IPS DF 6.9 (cell line): ENCODE data around the gene CD300LF.

Source experiments
- DNase-seq: peaks from one replicate; pipeline ENCODE4 v3.0.0-alpha.2; 2013; ENCODE audit warnings: low read depth, low spot score
- H3K27ac ChIP-seq: one replicate; pipeline ENCODE4 v1.5.1; 2013; ENCODE audit warnings: low read length, control low read depth
- H3K27me3 ChIP-seq: 2 replicates; pipeline ENCODE4 v1.6.1; 2013; ENCODE audit warnings: mild to moderate bottlenecking, low read length; ENCODE audit not compliant: control insufficient read depth, insufficient read depth
- H3K36me3 ChIP-seq: 2 replicates; pipeline ENCODE4 v1.6.1; 2013; ENCODE audit warnings: low read length; ENCODE audit not compliant: control insufficient read depth, insufficient read depth
- H3K4me1 ChIP-seq: 2 replicates; pipeline ENCODE4 v1.6.1; 2013; ENCODE audit warnings: low read length; ENCODE audit not compliant: control insufficient read depth, insufficient read depth
- H3K4me3 ChIP-seq: 2 replicates; pipeline ENCODE4 v1.5.1; 2013; ENCODE audit warnings: mild to moderate bottlenecking, low read length
- H3K9me3 ChIP-seq: 2 replicates; pipeline ENCODE4 v1.6.1; 2013; ENCODE audit warnings: low read length, inconsistent platforms; ENCODE audit not compliant: control insufficient read depth, insufficient read depth
- WGBS: extraction: QIAGEN DNeasy Blood & Tissue Kit; methylation state at CpG from one replicate; pipeline ENCODE4 v1.1.7; 2013; ENCODE audit warnings: mixed read lengths, missing lambda C conversion rate; ENCODE audit not compliant: insufficient read length, insufficient coverage; 5-methylcytosine and 5-hydroxymethylcytosine counted together

Gene CD300LF

GRCh38 chr17:74712756-74713155 lies at the start of gene CD300LF:
Gene CD300LF, minus strand, starts transcription at chr17:74712923. Its CDS starts 57 bp downstream, at chr17:74712866.
- no peaks in the 10 kb centered on the region for H3K36me3 ChIP-seq
- H3K4me3 ChIP-seq = no peak within 1 kb of the TSS
- H3K27ac ChIP-seq = no peak within 1 kb of the TSS
- H3K27me3 ChIP-seq = no peaks in the 10 kb centered on the region
- no peaks in the 10 kb centered on the region for H3K4me1 ChIP-seq
- no peaks in the 10 kb centered on the region for H3K9me3 ChIP-seq
- no CpG with 5 or more reads among the region's 8 CpGs for WGBS
- DNase-seq = no peak

- Histone ChIP-seq H3K36me3 (no peaks in the 10 kb centered on the region; the same call in none of the 2 replicates), H3K27me3 (no peaks in the 10 kb centered on the region), H3K4me3 (no peak overlapping the region), H3K27ac (no peak overlapping the region), H3K9me3 (no peaks in the 10 kb centered on the region), H3K4me1 (peaks cover 34% of the 10 kb centered on the region)
- DNase-seq = no peak
- no CpG with 5 or more reads among the region's 11 CpGs for WGBS
Measured at GRCh38 chr17:74761931-74762330, 49.2 kb upstream of the CD300LF start.

- no peak for DNase-seq
- H3K27me3 ChIP-seq = no peaks in the 10 kb centered on the region
- H3K4me1 ChIP-seq = peaks cover 34% of the 10 kb centered on the region
- H3K9me3 ChIP-seq = no peaks in the 10 kb centered on the region
- WGBS = no CpG with 5 or more reads among the region's 5 CpGs
- no peak overlapping the region for H3K27ac ChIP-seq
- H3K4me3 ChIP-seq = no peak overlapping the region
- H3K36me3 ChIP-seq = no peaks in the 10 kb centered on the region; the same call in 1 of the 2 replicates
Measured at GRCh38 chr17:74761419-74761818, 48.7 kb upstream of the CD300LF start.

GRCh38 chr17:74760404-74761105 lies 47.8 kb upstream of the CD300LF start:
- WGBS = no CpG with 5 or more reads among the region's 7 CpGs
- no peaks in the 10 kb centered on the region for H3K27me3 ChIP-seq
- no peak overlapping the region for H3K4me3 ChIP-seq
- H3K9me3 ChIP-seq = no peaks in the 10 kb centered on the region
- no peaks in the 10 kb centered on the region; the same call in 1 of the 2 replicates for H3K36me3 ChIP-seq
- DNase-seq = no peak
- H3K27ac ChIP-seq = no peak overlapping the region
- peaks cover 34% of the 10 kb centered on the region for H3K4me1 ChIP-seq

- H3K9me3 ChIP-seq = no peaks in the 10 kb centered on the region
- H3K36me3 ChIP-seq = no peaks in the 10 kb centered on the region; the same call in 1 of the 2 replicates
- H3K4me3 ChIP-seq = no peak overlapping the region
- H3K27ac ChIP-seq = no peak overlapping the region
- no peak for DNase-seq
- no CpG with 5 or more reads among the region's 10 CpGs for WGBS
- H3K27me3 ChIP-seq = no peaks in the 10 kb centered on the region
- peaks cover 34% of the 10 kb centered on the region for H3K4me1 ChIP-seq
Measured at GRCh38 chr17:74759941-74760340, 47.2 kb upstream of the CD300LF start.

GRCh38 chr17:74759243-74759801 lies 46.6 kb upstream of the CD300LF start:
- H3K9me3 ChIP-seq = no peaks in the 10 kb centered on the region
- H3K27me3 ChIP-seq = no peaks in the 10 kb centered on the region
- H3K4me1 ChIP-seq = peaks cover 34% of the 10 kb centered on the region
- H3K4me3 ChIP-seq = no peak overlapping the region; the same call in 1 of the 2 replicates
- H3K27ac ChIP-seq = no peak overlapping the region
- no peaks in the 10 kb centered on the region; the same call in 1 of the 2 replicates for H3K36me3 ChIP-seq
- no CpG with 5 or more reads among the region's 9 CpGs for WGBS
- no peak for DNase-seq

GRCh38 chr17:74758848-74759168 lies 46.1 kb upstream of the CD300LF start:
- Histone ChIP-seq H3K4me1 (peaks cover 34% of the 10 kb centered on the region), H3K27ac (no peak overlapping the region), H3K9me3 (no peaks in the 10 kb centered on the region), H3K4me3 (no peak overlapping the region), H3K36me3 (no peaks in the 10 kb centered on the region; the same call in 1 of the 2 replicates), H3K27me3 (no peaks in the 10 kb centered on the region)
- no CpG with 5 or more reads among the region's 2 CpGs for WGBS
- DNase-seq = no peak

GRCh38 chr17:74757931-74758847 lies 45.5 kb upstream of the CD300LF start:
- Histone ChIP-seq H3K36me3 (no peaks in the 10 kb centered on the region; the same call in 1 of the 2 replicates), H3K4me1 (peaks cover 34% of the 10 kb centered on the region), H3K27me3 (no peaks in the 10 kb centered on the region), H3K4me3 (no peak overlapping the region), H3K27ac (no peak overlapping the region), H3K9me3 (no peaks in the 10 kb centered on the region)
- no peak for DNase-seq
- WGBS = no CpG with 5 or more reads among the region's 26 CpGs

- H3K36me3 ChIP-seq = no peaks in the 10 kb centered on the region; the same call in 1 of the 2 replicates
Measured at GRCh38 chr17:74757502-74757901, 44.8 kb upstream of the CD300LF start.

GRCh38 chr17:74756891-74757290 lies 44.2 kb upstream of the CD300LF start:
- Histone ChIP-seq H3K36me3 (no peaks in the 10 kb centered on the region; the same call in 1 of the 2 replicates), H3K4me3 (no peak overlapping the region), H3K9me3 (no peaks in the 10 kb centered on the region), H3K27me3 (no peaks in the 10 kb centered on the region), H3K27ac (no peak overlapping the region), H3K4me1 (peaks cover 32% of the 10 kb centered on the region)
- WGBS = no CpG with 5 or more reads among the region's 3 CpGs
- no peak for DNase-seq

More at GRCh38 chr17:74757502-74757901, 44.8 kb upstream of the CD300LF start:
- Histone ChIP-seq H3K9me3 (no peaks in the 10 kb centered on the region), H3K4me3 (no peak overlapping the region), H3K27me3 (no peaks in the 10 kb centered on the region), H3K4me1 (peaks cover 34% of the 10 kb centered on the region), H3K27ac (no peak overlapping the region)
- DNase-seq = no peak
- no CpG with 5 or more reads among the region's 3 CpGs for WGBS
